ENCODE data around the gene RHBDL1. TPM values are rescaled to one million over a fixed set of nuclear protein-coding genes. Genes with fewer than 3 reads are reported as not detected.

RHBDL1 gene
- total and polyA plus RNA-seq, 9 of the 15 experiments (the other 6 are each of a cell fraction or from before 2014, with no cell fraction given), result 0.03 to 5.6 (median 1.3) TPM; not detected in 1

DNA sequence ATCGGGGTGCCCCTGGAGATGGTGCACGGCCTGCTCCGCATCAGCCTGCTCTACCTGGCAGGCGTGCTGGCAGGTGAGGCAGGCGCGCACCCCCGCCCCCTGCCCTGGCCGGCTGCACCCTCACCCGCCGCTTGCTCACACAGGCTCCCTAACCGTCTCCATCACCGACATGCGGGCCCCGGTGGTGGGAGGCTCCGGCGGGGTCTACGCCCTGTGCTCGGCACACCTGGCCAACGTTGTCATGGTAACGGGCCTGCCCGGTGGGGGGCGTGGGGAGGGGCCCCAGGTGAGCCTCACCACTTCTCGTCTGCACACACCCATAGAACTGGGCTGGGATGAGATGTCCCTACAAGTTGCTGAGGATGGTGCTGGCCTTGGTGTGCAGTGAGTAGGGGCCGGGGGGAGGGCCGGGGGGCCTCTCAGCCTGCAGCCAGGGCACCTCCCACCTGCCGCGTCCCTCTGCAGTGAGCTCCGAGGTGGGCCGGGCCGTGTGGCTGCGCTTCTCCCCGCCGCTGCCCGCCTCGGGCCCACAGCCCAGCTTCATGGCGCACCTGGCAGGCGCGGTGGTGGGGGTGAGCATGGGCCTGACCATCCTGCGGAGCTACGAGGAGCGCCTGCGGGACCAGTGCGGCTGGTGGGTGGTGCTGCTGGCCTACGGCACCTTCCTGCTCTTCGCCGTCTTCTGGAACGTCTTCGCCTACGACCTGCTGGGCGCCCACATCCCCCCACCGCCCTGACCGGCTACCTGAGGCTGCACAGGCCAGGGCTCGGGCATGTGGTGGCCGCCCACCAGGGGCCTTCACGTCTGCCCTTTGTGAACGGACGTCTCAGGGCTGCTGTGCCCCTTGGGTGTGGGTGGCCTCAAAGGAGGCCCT is 2.1 kb downstream of the RHBDL1 start (continued):
- TF ChIP-seq XRCC5 (IDR thresholded peaks at IDR 0.05; ENCODE audit: low read depth, low read length) (no peak), RBFOX2 (IDR thresholded peaks at IDR 0.05; ENCODE audit: low read depth, low read length) (peak; percentile 0; the same call in 1 of the 2 replicates)
- TF ChIP-seq, protein P1, sequence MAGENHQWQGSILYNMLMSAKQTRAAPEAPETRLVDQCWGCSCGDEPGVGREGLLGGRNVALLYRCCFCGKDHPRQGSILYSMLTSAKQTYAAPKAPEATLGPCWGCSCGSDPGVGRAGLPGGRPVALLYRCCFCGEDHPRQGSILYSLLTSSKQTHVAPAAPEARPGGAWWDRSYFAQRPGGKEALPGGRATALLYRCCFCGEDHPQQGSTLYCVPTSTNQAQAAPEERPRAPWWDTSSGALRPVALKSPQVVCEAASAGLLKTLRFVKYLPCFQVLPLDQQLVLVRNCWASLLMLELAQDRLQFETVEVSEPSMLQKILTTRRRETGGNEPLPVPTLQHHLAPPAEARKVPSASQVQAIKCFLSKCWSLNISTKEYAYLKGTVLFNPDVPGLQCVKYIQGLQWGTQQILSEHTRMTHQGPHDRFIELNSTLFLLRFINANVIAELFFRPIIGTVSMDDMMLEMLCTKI (IDR thresholded peaks at IDR 0.05; ENCODE audit: partially characterized antibody), result no peak

DNA sequence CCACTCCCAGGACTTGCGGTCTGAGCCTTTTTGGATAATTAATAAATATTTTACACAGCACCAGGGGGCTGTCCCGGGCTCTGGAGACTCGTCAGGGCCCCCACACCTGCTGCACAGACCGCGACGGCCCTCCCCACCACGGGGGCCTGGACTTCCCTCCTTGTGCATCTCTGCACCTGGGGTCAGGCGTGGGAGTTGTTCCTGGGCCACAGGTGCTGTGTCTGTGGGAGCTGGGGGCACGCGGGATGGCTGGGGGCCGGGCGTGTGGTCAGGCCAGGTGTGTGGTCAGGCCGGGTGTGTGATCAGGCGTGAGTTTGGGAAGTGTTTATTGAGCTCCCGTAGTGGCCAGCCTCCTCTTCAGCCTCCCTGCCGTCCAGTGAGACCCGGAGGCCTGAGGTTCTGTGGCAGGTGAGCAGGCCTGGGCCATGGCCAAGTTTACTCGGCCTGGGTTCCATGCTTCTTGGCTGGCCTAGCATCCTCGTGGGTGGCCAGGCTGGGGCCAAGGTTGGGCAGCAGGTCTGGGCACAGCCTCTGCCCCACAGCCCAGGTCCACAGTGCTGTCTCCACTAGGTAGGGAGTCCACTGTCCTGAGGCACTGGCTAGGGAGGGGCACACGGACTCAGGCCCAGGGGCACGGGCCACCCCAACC is 2.9 kb downstream of the RHBDL1 start:
- peaks cover 43 to 98% of the 10 kb centered on the region in 2 experiments for H3K4me1 ChIP-seq (replicated peaks in 1 of 2; ENCODE audit: control insufficient read depth in 2 of 2, insufficient read depth in 2 of 2, low read length in 2 of 2)
- H3K79me2 ChIP-seq (ENCODE audit: control insufficient read depth, insufficient read depth, low read length), result peaks cover 37% of the 10 kb centered on the region
- ATAC-seq (no peak), FAIRE-seq (no peak), DNase-seq (ENCODE audit: extremely low read depth in 1 of 4, low spot score in 3 of 4) (no peak)
- TF ChIP-seq, protein P2, sequence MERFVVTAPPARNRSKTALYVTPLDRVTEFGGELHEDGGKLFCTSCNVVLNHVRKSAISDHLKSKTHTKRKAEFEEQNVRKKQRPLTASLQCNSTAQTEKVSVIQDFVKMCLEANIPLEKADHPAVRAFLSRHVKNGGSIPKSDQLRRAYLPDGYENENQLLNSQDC (CRISPR knock-in tag; IDR thresholded peaks at IDR 0.05), result no peak
- TF ChIP-seq NFIC (IDR thresholded peaks at IDR 0.05) (0 out of 2 replicates have a peak, but pooled peaks have one; percentile 9), GTF2E2 (tag; IDR thresholded peaks at IDR 0.05) (no peak), KAT8 (IDR thresholded peaks at IDR 0.05; ENCODE audit: low read depth) (no peak), PTBP1 (IDR thresholded peaks at IDR 0.05; ENCODE audit: low read depth, low read length) (no peak), FOXK2 (conservative IDR thresholded peaks at IDR 0.05 in 1 of 2, IDR thresholded peaks at IDR 0.05 in 1 of 2; ENCODE audit: low read depth in 2 of 2) (no peak)
- H3K4me3 ChIP-seq, result 0 out of 2 replicates have a peak overlapping the region, but pooled peaks have one; percentile 64
- H3K27ac ChIP-seq (ENCODE audit: extremely low read depth, low read depth, low read length), result peak overlapping the region; percentile 82; the same call in 1 of the 3 replicates
- BruUV-seq (replicated peaks), result no TSS peak
- H3K9me1 ChIP-seq (ENCODE audit: control insufficient read depth, insufficient read depth, low read length), result peaks cover 11% of the 10 kb centered on the region
- no peak overlapping the region for H2AFZ ChIP-seq (ENCODE audit: low read depth, low read length)
- peaks cover 20% of the 10 kb centered on the region for H4K20me1 ChIP-seq (replicated peaks; ENCODE audit: control insufficient read depth, insufficient read depth, low read length)
- ChIA-PET CTCF (ENCODE audit: low intra/inter-chr PET ratio) (no interaction called here), POLR2A (interaction anchor here (0.6 to 1.5 kb wide), 5 partner anchors 10 to 401 kb away, joined by 3 read pairs; no protein-coding TSS in a partner anchor)
- no peaks in the 10 kb centered on the region for H3K9me3 ChIP-seq (replicated peaks; ENCODE audit: control insufficient read depth, insufficient read depth, low read depth, low read length)
- peaks cover 43% of the 10 kb centered on the region for H3K36me3 ChIP-seq (ENCODE audit: control insufficient read depth, insufficient read depth, low read length)
- H3K4me2 ChIP-seq (ENCODE audit: insufficient read depth, low read length), result peak overlapping the region; percentile 98; the same call in 1 of the 2 replicates
- in situ Hi-C loops (cut with MboI) (loop anchor here (10.0 kb wide), 1 partner anchor 284 kb away; the partner anchor contains the start of gene NME4), intact Hi-C loops (cut with micrococcal nuclease) (loop anchor here (5.0 kb wide), 1 partner anchor 41 kb away; the partner anchor contains the start of gene METTL26)
- H3K27me3 ChIP-seq (ENCODE audit: control insufficient read depth in 2 of 2, insufficient read depth in 2 of 2, low read length in 2 of 2), result no peaks in the 10 kb centered on the region
- 72% methylated on average over 20 of the region's 21 CpGs for WGBS (ENCODE audit: insufficient coverage, low coverage, missing lambda C conversion rate)
- peak overlapping the region; percentile 84 to 93; a peak in 3 of 4 replicates for H3K9ac ChIP-seq (ENCODE audit: insufficient read depth in 1 of 2, low read depth in 2 of 2, low read length in 2 of 2)

Measured in K562 (cell line).